Midbrain (tissue), 1 donor: ENCODE data around the gene RABL2A.
"Not testable (repeated sequence)": the region's sequence is repeated elsewhere in the genome, so short reads cannot be mapped to it uniquely, and the experiment has no call there.

Experiments used
- DNase-seq: peaks from one replicate; lab custom pipeline; 2025; lab: John Stamatoyannopoulos, UW

Gene RABL2A

DNA sequence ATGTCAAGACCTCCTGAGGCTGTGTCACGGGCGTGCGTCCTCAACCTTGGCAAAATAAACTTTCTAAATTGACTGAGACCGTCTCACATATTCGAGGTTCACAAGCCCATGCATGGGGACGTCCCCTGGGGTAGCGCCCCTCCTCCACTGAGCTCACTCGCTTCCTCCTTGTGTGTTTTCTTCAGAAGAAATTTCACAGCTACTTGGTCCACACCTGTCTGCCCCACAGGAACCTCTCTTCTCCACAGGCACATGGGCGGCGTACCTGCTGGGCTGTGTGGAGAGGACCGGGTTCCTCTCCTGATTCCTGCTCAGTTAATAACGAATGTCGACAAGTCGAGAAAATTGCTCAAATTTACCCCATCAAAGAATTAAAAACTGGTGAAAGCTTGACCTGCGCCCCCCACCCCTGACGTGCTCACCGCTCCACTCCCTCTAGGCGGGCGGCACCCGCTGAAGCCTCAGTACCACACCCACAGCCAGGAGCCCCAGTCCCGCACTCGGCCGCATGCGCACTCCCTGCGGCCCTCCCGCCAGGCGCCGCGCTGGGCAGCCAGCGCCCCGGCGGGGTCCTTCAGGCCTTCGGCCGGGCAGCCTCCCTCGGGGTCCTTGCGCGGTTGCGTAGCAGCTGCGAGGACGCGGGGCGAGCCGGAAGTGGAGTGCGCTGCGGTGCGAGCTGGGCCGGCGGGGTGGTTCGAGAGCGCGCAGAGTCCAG lies at the start of gene RABL2A:
RABL2A (plus strand) TSS at position 651 of the 715 bp plus-strand sequence. CDS start 1,341 bp downstream, outside the sequence.
- DNase-seq: not testable (repeated sequence)

DNA sequence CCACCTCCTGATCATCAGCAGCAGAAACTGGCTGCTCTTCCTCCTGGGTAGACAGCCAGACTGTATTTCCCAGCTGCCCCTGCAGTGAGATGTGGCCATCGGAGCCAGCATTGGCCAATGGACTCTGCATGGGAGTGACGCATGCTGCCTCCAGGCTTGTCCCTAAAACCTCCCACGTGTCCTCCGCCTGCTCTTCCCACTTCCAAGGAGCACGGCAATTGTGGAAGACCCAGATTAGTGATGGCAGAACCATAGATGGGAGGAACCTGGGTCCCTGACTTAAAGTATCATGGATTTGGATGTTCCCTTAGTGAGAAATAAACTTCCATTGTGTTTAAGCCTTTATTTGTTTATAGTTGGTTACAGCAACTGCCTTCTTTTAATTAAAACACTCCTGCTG lies 48.6 kb upstream of the RABL2A start:
- DNase-seq: not testable (repeated sequence)

- DNase-seq: not testable (repeated sequence)
Measured at GRCh38 chr2:113582473-113582872, 44.6 kb upstream of the RABL2A start.

DNA sequence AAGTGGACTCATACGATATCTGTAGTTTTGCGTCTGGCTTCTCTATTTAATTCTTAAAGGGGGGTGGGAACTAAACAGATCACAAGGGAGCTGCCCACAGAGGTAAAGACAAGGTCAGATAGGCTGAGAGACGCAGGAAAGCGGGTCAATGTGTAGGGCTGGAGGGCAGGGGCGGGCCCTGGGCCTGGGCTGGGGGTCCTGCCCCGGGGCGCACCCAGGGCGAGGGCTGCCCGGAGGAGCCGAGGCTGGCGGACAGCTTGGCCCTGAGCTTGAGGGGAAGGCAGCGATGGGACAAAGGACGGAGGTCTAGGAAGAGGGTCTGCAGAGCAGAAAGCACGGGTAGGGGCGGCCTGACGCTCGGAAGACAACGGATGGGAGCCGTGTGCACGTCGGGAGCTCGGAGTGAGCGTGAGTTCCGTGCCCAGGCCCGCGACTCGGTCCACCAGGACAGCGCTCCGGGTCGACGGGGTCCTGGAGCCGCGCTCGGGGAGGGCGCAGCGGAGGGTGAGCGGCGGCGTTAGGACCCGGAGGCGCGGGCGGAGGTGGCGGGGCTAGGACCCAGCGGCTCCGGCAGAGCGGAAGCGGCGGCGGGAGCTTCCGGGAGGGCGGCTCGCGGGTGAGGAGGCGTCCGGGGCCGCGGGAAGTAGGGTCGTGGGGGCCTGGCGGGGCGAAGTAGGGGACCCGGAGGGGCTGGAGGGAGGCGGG lies 43.4 kb upstream of the RABL2A start:
- DNase-seq: not testable (repeated sequence)

DNA sequence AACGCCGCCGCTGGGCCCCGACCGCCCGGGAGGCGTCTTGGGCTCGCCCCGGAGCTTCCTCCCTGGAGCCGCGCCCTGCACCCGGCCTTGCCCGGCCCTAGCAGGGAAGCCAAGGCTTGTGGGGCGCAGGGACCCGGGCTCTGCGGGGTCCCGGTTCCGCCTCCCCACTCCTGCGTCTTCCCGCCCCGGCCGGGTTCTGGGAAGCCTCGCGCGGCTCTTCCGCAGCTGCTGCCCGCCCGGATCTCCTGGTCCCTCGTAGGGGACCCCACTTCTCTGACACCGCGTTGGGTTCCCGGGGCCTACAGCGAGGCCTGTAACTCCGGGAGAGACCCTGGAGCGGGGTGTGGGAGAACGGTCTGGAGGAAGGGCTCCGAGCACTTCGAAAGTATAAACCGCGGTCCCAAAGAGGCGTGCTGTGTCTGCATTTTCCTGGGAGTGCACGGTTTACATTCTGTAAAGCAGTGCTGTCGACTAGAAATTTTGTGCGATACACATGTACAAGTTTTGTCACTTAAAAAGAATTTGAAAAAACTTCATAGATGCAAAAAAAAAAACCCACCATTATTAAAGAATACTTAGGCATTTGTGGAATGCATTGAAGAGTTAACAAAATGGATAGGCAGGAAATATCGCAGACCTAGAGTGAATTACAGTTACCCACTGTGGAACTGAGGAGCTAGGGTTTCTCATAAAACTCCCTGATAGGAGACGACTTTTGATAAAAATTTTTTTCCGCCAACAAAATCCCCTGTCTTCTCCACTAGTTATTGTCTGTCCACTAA lies 42.6 kb upstream of the RABL2A start:
- not testable (repeated sequence) for DNase-seq

DNA sequence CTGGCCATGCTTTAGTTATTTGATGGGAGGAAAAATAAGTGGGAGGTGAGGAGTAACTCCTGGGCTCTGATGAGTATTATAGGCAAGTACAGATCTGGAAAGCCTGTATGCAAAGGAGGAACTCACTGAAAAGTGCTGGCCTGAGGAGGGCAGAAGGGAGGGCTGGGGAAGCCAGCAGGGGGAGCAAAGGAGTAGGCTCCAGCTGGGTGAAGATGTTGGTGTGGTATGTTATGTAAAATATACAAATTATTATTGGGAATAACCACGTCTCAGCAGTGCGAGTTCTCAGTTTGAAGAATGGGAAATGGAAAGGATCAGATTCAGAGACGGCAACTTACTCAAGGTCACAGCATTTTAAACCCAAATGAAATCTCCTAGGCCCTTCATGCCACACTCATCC lies 39.9 kb upstream of the RABL2A start:
- DNase-seq: not testable (repeated sequence)

DNA sequence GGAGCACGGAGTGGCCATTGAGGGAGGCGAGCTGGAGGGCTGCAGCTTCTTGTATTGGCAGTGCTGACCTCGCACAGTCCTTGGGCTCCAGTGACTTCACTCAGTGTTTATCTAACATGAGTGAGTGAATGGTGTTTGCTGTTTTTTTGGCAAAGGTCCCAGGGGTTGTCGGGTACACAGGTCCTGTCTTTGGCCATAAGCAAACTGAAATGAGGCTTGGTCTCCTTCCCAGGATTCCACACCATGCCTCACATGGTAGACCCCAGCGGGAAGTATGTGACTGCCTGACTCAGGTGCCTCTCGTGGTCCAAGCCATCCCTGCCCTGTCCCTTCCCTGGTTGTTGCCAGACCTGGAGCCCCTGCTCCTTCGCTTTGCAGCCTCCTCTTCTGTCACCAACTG lies 37.5 kb upstream of the RABL2A start:
- DNase-seq: not testable (repeated sequence)

DNA sequence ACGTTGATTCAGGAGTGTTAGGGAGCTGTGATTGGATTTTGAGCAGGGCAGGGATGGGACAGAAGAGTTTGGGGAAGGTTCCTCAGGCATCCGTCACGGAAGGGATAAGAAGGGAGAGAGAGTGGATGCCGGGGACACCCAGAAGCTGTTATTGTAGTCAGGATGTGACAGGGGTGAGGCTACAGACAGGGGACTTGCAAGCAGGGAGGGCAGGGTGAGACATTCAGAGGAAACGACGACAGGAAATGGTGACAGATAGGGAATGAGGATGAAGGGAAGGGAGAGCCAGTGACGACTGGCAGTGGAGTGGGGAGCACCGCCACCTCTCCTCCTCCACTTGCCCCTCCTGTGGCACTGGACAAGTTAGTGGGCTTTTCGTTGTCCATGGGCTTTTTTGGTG lies 35.1 kb upstream of the RABL2A start:
- not testable (repeated sequence) for DNase-seq

- DNase-seq: not testable (repeated sequence)
Measured at GRCh38 chr2:113593280-113593679, 33.8 kb upstream of the RABL2A start.

- not testable (repeated sequence) for DNase-seq
Measured at GRCh38 chr2:113595725-113596124, 31.3 kb upstream of the RABL2A start.

DNA sequence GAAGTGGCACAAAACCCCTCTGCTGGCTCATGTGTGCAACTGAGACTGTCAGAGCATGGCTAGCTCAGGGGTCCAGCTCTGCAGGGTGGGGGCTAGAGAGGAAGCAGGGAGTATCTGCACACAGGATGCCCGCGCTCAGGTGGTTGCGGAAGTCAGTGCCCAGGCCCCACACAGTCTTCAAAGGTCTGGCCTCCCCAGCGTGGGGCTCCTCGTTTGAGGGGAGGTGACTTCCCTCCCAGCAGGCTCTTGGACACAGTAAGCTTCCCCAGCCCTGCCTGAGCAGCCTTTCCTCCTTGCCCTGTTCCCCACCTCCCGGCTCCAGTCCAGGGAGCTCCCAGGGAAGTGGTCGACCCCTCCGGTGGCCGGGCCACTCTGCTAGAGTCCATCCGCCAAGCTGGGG lies 29.9 kb upstream of the RABL2A start:
- DNase-seq: not testable (repeated sequence)

GRCh38 chr2:113597572-113597971 lies 29.5 kb upstream of the RABL2A start:
- not testable (repeated sequence) for DNase-seq

- not testable (repeated sequence) for DNase-seq
Measured at GRCh38 chr2:113598180-113598579, 28.9 kb upstream of the RABL2A start.

DNA sequence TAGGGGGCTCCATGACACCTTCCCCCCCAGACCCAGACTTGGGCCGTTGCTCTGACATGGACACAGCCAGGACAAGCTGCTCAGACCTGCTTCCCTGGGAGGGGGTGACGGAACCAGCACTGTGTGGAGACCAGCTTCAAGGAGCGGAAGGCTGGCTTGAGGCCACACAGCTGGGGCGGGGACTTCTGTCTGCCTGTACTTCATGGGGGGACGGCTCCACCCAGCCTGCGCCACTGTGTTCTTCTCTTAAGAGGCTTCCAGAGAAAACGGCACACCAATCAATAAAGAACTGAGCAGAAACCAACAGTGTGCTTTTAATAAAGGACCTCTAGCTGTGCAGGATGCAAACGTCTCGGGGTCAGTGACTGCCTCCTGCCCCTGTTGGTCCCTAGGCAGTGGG lies 28.3 kb upstream of the RABL2A start:
- not testable (repeated sequence) for DNase-seq

GRCh38 chr2:113599208-113599607 lies 27.9 kb upstream of the RABL2A start:
- not testable (repeated sequence) for DNase-seq

DNA sequence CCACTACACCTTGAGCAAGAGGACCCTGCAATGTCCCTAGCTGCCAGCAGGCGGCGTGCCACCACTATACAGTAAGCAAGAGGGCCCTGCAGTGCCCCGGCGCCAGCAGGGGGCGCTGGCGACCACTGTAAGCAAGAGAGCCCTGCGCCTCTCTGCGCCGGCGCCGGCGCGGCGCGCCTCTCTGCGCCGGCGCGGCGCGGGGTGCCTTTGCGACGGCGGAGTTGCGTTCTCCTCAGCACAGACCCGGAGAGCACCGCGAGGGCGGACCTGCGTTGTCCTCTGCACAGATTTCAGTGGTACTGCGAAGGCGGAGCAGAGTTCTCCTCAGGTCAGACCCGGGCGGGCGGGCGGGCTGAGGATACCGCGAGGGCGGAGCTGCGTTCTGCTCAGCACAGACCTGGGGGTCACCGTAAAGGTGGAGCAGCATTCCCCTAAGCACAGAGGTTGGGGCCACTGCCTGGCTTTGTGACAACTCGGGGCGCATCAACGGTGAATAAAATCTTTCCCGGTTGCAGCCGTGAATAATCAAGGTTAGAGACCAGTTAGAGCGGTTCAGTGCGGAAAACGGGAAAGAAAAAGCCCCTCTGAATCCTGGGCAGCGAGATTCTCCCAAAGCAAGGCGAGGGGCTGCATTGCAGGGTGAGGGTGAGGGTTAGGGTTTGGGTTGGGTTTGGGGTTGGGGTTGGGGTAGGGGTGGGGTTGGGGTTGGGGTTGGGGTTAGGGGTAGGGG lies 24.9 kb upstream of the RABL2A start:
- DNase-seq: not testable (repeated sequence)

GRCh38 chr2:113602869-113603466 lies 24.1 kb upstream of the RABL2A start:
- DNase-seq: no peak

DNA sequence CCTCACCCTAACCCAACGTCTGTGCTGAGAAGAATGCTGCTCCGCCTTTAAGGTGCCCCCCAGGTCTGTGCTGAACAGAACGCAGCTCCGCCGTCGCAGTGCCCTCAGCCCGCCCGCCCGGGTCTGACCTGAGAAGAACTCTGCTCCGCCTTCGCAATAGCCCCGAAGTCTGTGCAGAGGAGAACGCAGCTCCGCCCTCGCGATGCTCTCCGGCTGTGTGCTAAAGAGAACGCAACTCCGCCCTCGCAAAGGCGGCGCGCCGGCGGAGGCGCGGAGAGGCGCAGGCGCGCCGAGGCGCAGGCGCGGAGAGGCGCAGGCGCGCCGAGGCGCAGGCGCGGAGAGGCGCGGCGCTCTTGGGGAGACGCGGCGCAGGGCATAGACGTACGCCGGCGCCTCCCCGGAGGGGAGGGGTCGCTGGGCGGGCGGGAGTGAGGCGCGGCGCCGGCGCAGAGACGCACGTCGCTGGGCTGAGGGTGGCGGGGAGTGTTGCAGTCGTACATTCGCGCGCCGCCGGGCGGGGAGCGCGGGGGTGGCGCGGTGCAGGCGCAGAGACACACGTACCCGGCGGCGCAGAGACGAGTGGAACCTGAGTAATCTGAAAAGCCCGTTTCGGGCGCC lies 23.5 kb upstream of the RABL2A start:
- not testable (repeated sequence) for DNase-seq

DNA sequence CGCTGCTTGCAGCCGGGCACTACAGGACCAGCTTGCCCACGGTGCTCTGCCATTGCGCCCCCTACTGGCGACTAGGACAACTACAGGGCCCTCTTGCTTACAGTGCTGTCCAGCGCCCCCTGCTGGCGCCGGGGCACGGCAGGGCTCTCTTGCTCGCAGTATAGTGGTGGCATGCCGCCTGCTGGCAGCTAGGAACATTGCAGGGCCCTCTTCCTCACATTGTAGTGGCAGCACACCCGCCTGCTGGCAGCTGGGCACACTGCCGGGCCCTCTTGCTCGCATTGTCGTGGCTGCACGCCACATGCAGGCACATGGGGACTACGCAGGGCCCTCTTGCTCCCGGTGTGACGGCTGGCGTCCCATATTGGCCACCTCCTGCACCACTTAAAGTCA lies 23.0 kb upstream of the RABL2A start:
- not testable (repeated sequence) for DNase-seq

DNA sequence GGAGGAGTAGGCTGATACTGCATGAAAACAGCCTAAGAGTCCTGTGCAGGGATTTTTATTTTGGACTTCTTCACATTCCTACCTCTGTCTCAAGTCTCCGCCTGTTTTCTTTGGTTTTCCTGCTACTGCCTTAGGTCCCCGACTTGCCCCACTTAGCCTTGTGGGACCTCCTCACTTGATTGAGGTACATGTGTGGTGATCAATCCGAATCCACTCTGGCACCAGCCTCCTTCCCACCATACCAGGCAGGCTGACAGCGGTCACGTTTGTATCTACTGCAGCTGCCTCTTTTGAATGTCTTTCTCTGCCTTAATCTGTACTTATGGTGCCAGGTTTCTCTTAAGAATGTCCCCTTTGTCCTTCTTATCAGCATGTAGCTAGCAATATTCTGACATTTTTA lies 22.4 kb upstream of the RABL2A start:
- not testable (repeated sequence) for DNase-seq

GRCh38 chr2:113606036-113606435 lies 21.0 kb upstream of the RABL2A start:
- not testable (repeated sequence) for DNase-seq
